NOMO-1 treated with DMSO at 0.1 percent for 48 hours (cell line): ENCODE results near the gene CADM1.

ENCODE experiments used
- DNase-seq: peaks from one replicate; lab custom pipeline; 2025; ENCODE audit not compliant: unreplicated experiment; lab: John Stamatoyannopoulos, UW

Gene CADM1

GRCh38 chr11:115256397-115257197 lies 247.6 kb downstream of the CADM1 start:
- no peak for DNase-seq

- DNase-seq, result no peak
Observed at GRCh38 chr11:115255006-115255762, 249.0 kb downstream of the CADM1 start.

- no peak for DNase-seq
Observed at GRCh38 chr11:115251126-115251525, 253.1 kb downstream of the CADM1 start.

- no peak for DNase-seq
Observed at GRCh38 chr11:115249061-115249578, 255.1 kb downstream of the CADM1 start.

GRCh38 chr11:115247953-115248352 lies 256.3 kb downstream of the CADM1 start:
- no peak for DNase-seq

GRCh38 chr11:115247361-115247760 lies 256.9 kb downstream of the CADM1 start:
- DNase-seq, result no peak

GRCh38 chr11:115244758-115245157 lies 259.5 kb downstream of the CADM1 start:
- DNase-seq, result no peak

- DNase-seq, result no peak
Observed at GRCh38 chr11:115244296-115244695, 259.9 kb downstream of the CADM1 start.

- DNase-seq, result no peak
Observed at GRCh38 chr11:115242982-115243381, 261.2 kb downstream of the CADM1 start.

- DNase-seq, result no peak
Observed at GRCh38 chr11:115241899-115242298, 262.3 kb downstream of the CADM1 start.

- DNase-seq, result no peak
Observed at GRCh38 chr11:115238791-115239190, 265.4 kb downstream of the CADM1 start.

- DNase-seq, result no peak
Observed at GRCh38 chr11:115238086-115238485, 266.1 kb downstream of the CADM1 start.

GRCh38 chr11:115237578-115237977 lies 266.6 kb downstream of the CADM1 start:
- DNase-seq, result no peak

GRCh38 chr11:115234794-115235193 lies 269.4 kb downstream of the CADM1 start:
- no peak for DNase-seq

- DNase-seq, result no peak
Observed at GRCh38 chr11:115226556-115226955, 277.7 kb downstream of the CADM1 start.

GRCh38 chr11:115224551-115224950 lies 279.7 kb downstream of the CADM1 start:
- DNase-seq, result no peak

- no peak for DNase-seq
Observed at GRCh38 chr11:115222863-115223530, 281.2 kb downstream of the CADM1 start.

GRCh38 chr11:115222218-115222862 lies 281.9 kb downstream of the CADM1 start:
- DNase-seq, result peak; percentile 29

- DNase-seq, result no peak
Observed at GRCh38 chr11:115221461-115222069, 282.6 kb downstream of the CADM1 start.

GRCh38 chr11:115220911-115221310 lies 283.3 kb downstream of the CADM1 start:
- DNase-seq, result no peak

GRCh38 chr11:115220423-115220822 lies 283.8 kb downstream of the CADM1 start:
- no peak for DNase-seq
